Measurements from ENCODE around the gene SLC25A29.

Gene SLC25A29

DNA sequence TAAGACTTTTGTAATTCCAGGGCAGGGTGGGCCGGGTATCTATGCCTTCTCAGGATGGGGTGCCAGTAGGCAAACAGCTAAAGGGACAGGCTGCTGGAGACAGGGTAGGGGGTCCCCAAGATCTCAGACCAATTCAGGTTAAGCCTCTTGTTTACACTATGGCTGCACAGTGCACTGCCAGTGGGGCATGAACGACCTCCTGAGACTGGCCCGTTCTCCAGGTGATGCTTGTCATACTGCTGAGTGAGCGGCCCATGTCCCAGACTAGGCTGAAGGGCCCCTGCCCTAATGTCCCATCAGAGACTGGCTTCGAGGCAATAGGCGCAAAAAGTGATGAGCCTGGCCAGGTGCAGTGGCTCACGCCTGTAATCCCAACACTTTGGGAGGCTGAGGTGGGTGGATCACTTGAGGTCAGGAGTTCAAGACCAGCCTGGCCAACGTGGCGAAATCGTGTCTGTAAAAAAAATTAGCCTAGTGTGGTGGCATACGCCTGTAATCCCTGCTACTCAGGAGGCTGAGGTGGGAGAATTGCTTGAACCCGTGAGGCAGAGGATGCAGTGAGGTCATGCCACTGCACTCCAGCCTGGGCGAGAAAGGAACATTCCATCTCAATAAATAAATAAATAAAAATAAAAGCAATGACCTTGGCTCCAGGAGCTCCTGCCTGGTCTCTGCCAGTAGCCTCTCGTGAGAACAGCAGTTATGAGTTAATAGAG lies 12.6 kb downstream of the SLC25A29 start:
- TF ChIP-seq, protein P1, sequence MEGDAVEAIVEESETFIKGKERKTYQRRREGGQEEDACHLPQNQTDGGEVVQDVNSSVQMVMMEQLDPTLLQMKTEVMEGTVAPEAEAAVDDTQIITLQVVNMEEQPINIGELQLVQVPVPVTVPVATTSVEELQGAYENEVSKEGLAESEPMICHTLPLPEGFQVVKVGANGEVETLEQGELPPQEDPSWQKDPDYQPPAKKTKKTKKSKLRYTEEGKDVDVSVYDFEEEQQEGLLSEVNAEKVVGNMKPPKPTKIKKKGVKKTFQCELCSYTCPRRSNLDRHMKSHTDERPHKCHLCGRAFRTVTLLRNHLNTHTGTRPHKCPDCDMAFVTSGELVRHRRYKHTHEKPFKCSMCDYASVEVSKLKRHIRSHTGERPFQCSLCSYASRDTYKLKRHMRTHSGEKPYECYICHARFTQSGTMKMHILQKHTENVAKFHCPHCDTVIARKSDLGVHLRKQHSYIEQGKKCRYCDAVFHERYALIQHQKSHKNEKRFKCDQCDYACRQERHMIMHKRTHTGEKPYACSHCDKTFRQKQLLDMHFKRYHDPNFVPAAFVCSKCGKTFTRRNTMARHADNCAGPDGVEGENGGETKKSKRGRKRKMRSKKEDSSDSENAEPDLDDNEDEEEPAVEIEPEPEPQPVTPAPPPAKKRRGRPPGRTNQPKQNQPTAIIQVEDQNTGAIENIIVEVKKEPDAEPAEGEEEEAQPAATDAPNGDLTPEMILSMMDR (IDR thresholded peaks at IDR 0.05; ENCODE audit: borderline replicate concordance, control extremely low read depth, extremely low read depth, insufficient read depth, missing control alignments): no peak
- in situ Hi-C loops (cut with MboI; ENCODE audit: low sequenced_read_pairs, unreplicated experiment): loop anchor here (25.0 kb wide), 1 partner anchor 344 kb away; no protein-coding TSS in a partner anchor
- DNase-seq (ENCODE audit: low spot score): no peak

DNA sequence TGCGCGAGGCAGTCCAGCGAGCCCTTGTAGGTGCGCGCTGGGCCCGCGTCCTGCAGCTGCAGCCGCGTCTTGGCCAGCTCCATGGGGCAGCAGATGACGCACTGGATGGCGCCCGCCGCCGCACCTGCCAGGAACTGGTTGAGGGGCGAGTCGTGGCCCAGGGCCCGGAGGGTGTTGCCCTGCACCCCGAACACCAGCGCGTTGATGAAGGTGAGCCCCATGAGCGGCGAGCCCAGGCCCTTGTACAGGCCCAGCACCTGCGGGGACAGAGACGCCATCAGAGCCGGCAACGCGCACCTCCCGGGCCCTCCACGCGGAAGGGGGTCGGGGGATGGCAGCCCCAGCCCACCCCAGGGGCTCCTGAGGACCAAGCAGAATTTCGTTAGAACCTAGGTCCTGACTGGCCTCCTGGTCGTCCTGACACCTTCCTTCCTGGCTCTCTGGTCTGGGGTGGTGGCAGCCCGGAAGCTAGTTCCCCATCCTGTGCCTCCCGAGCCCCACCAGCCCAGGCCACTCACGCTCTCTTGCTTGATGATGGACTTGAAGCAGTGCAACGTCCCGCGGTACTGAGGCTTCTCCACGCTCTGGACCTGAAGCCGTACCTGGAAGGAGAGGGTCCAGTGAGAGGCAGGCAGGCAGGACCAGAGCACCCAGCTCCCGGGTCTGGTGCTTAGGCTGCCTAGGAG lies 13.3 kb downstream of the SLC25A29 start:
- DNase-seq (ENCODE audit: low spot score): no peak
- TF ChIP-seq, protein P1 (IDR thresholded peaks at IDR 0.05; ENCODE audit: borderline replicate concordance, control extremely low read depth, extremely low read depth, insufficient read depth, missing control alignments): no peak
- in situ Hi-C loops (cut with MboI; ENCODE audit: low sequenced_read_pairs, unreplicated experiment): loop anchor here (25.0 kb wide), 1 partner anchor 344 kb away; no protein-coding TSS in a partner anchor

- TF ChIP-seq, protein P1 (IDR thresholded peaks at IDR 0.05; ENCODE audit: borderline replicate concordance, control extremely low read depth, extremely low read depth, insufficient read depth, missing control alignments): no peak
- in situ Hi-C loops (cut with MboI; ENCODE audit: low sequenced_read_pairs, unreplicated experiment): loop anchor here (25.0 kb wide), 1 partner anchor 345 kb away; no protein-coding TSS in a partner anchor
- DNase-seq (ENCODE audit: low spot score): no peak
These were observed 13.9 kb downstream of the SLC25A29 start for GRCh38 chr14:100292301-100292775.

GRCh38 chr14:100291305-100292075 lies 14.8 kb downstream of the SLC25A29 start:
- DNase-seq (ENCODE audit: low spot score): no peak
- TF ChIP-seq, protein P1 (IDR thresholded peaks at IDR 0.05; ENCODE audit: borderline replicate concordance, control extremely low read depth, extremely low read depth, insufficient read depth, missing control alignments): no peak
- in situ Hi-C loops (cut with MboI; ENCODE audit: low sequenced_read_pairs, unreplicated experiment): loop anchor here (25.0 kb wide), 1 partner anchor 346 kb away; no protein-coding TSS in a partner anchor

DNA sequence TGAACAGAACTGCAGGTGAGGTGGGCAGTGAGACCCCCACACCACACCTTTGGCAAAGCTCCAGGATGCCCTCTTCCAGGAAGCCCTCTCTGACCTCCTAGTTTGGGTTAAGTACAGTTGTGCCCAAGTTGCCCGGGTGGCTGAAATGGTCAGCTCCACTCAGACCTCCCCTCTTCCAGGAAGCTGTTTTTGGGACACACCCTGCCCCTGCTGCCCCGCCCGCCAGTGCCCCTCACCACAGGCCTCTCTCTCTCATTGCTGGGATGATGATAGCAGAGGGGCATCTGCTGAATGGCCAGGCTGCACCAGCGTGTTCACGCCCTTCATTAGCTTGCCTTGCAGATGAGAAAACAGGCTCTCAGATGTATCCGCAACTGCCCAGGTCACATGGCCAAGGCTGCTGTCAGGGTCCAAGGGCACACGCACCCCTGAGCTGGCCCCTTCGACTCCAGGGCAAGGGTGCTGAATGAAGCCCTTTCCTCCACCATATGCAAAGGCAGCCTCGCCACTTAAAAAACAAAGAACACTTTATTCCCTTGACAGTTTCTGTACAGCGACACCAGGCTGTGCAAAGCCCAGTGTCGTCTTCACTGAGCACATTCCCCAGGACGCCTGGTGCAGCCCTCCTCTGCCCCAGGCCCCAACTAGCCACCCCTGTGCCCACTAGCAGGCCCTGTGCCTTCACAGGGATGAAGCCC lies 15.5 kb downstream of the SLC25A29 start:
- DNase-seq (ENCODE audit: low spot score): no peak
- in situ Hi-C loops (cut with MboI; ENCODE audit: low sequenced_read_pairs, unreplicated experiment): loop anchor here (25.0 kb wide), 1 partner anchor 347 kb away; no protein-coding TSS in a partner anchor
- TF ChIP-seq, protein P1 (IDR thresholded peaks at IDR 0.05; ENCODE audit: borderline replicate concordance, control extremely low read depth, extremely low read depth, insufficient read depth, missing control alignments): no peak

All from GM13976 (cell line).